Measurements from ENCODE around the gene CACNG4. TPM values are rescaled to one million over a fixed set of nuclear protein-coding genes. Genes with fewer than 3 reads are reported as not detected.

The CACNG4 gene
- total RNA-seq (2022; extraction: Qiagen RNA extraction) = 11.4 to 15.8 TPM (median 14.2 TPM) in 5 replicates

DNA sequence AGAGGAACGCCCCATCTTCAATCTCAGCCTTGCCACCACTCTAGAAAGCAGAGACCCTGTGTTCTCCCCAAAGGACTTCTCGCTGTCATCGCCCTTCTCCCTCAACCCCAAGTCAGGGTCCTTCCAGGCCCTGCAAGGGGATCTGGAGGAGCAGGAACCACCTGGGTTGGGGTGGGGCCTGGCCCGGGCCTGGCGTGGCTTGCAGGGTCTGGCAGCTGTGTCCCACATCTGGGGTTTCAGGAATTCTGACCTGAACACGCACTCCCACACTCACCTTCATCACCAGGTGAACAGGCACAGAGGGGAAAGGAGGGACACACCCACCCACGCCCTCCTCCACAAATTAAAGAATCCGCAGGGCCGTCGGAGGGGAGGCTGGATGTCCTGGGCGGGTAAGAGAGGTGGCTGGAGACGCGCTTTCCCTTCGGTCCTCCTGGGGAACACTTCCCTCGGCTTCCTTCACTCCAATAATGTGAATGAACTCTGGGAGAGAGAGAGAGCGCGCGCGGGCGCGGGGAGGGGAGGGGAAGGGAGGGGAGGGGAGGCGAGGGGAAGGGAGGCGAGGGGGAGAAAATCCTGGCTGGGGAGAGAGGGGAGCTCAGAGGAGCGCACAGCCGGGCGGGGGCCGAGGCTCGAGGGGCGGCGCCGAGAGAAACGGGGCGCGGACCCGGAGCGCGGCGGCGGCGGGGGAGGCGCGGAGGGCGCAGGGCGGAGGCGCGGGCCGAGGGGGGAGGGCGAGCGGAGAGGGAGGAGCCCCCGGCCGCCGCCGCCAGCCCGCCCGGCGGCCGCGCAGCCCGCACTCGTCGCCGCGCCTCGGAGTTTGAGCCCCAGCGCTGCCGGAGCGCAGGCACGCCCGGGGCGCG is at the start of gene CACNG4:
TSS of gene CACNG4 (plus strand) at position 799 of the 863 bp plus-strand sequence. CDS start 205 bp downstream, outside the sequence.

GRCh38 chr17:67044016-67044772 is 79.7 kb downstream of the CACNG4 start, which contains the start of gene CACNG1:
TSS of gene CACNG1 (plus strand) at chr17:67044554. CDS start at chr17:67044661, 107 bp downstream.

Other genes with a start within 250 kb of the CACNG4 start
- gene CACNG5, start 129.6 kb upstream of the CACNG4 start, total RNA-seq (2022; extraction: Qiagen RNA extraction) = 0.11 TPM in 1 of 5 replicates, not detected in the others
- gene CACNG1, start 79.8 kb downstream of the CACNG4 start, total RNA-seq (2022; extraction: Qiagen RNA extraction) = 0.07 to 0.11 TPM (median 0.11 TPM) in 3 of 5 replicates, not detected in the others

All from A549 treated with dexamethasone at 1 μM for 4 hours (cell line).